ENCODE results near the gene HIGD1A.

DNA sequence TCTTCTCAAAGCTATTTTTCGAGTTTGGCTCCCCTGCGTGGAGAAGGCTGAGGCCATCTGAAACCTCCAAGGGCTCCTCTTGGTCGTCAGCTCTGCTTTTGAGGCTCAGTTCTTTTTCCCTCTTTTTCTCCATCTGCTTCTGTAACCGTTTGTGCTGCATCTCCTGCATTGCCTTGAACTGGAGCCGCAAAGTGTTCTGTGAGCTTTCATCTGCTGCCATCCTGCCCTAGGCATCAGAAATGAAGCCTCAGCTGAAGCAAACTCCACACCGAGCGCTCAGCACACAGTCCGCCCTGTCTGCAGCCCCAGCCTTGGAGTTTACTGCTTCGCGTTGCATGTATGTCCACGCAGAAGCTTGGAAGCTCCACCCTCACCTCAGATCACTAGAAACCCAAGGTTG is 46.2 kb downstream of the HIGD1A start:
- TF ChIP-seq, protein P1, sequence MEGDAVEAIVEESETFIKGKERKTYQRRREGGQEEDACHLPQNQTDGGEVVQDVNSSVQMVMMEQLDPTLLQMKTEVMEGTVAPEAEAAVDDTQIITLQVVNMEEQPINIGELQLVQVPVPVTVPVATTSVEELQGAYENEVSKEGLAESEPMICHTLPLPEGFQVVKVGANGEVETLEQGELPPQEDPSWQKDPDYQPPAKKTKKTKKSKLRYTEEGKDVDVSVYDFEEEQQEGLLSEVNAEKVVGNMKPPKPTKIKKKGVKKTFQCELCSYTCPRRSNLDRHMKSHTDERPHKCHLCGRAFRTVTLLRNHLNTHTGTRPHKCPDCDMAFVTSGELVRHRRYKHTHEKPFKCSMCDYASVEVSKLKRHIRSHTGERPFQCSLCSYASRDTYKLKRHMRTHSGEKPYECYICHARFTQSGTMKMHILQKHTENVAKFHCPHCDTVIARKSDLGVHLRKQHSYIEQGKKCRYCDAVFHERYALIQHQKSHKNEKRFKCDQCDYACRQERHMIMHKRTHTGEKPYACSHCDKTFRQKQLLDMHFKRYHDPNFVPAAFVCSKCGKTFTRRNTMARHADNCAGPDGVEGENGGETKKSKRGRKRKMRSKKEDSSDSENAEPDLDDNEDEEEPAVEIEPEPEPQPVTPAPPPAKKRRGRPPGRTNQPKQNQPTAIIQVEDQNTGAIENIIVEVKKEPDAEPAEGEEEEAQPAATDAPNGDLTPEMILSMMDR (IDR thresholded peaks at IDR 0.05; ENCODE audit: poor library complexity, severe bottlenecking): no peak
- no peak for TF ChIP-seq EZH2 (IDR thresholded peaks at IDR 0.05; ENCODE audit: borderline replicate concordance, insufficient read depth, low read length, poor library complexity, severe bottlenecking)
- TF ChIP-seq MXI1 (conservative IDR thresholded peaks at IDR 0.05; ENCODE audit: poor library complexity, severe bottlenecking): no peak
- no peak for TF ChIP-seq TAF1 (IDR thresholded peaks at IDR 0.05; ENCODE audit: low read depth)
- no peak for TF ChIP-seq RAD21 (conservative IDR thresholded peaks at IDR 0.05)
- TF ChIP-seq POLR2AphosphoS5 (IDR thresholded peaks at IDR 0.05): no peak
- no peak for TF ChIP-seq EP300 (conservative IDR thresholded peaks at IDR 0.05; ENCODE audit: poor library complexity, severe bottlenecking)

Measured in neural cell (in vitro differentiated cells).